ENCODE data around the gene TTLL11. TPM values are rescaled to one million over a fixed set of nuclear protein-coding genes. Genes with fewer than 3 reads are reported as not detected.

Gene TTLL11
- total and polyA plus RNA-seq, 4 donors: 3.6 to 7.8 (median 5.9) TPM

DNA sequence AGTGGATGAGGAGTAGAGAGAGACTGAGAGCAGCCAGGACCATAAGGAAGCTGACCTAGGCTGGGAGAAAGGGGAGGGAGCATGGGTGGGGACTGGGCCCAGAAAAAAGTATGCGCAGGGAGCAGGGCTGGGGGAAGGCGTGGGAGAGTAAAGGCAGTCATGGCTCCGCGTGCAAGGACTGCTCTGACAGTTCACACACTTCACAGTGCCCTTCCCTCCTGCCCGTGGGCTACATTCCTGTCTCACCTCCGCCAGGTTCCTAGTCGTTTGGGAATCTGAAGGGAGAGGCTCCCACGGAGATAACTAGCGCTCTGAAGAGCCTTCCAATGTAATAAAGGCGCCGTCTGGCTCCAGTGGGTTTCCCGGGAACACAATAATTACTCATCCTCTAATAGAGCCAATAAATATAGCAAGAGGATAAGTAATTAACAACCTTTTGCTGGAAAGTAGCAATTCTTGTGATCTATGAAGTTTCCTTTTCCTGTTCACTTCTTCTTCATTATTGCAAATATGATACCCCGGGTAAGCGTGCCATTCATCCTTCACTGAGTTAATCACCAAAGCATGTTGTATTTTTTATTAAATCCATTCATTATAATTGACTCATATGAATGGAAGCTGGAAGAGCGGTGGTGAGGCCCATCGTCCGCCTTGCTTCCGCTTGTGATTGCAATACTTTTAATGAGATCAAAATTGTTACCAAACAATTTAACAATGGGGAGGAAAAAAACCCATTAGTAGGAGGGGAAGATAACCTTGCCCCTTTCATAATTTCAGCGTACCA is 39.3 kb downstream of the TTLL11 start:
- Histone ChIP-seq H3K4me3 (no peak overlapping the region), H3K27ac (ENCODE audit: low read depth in 1 of 2, low read length in 1 of 2) (no peak overlapping the region), H3K9ac (ENCODE audit: insufficient read depth in 1 of 2, low read length in 2 of 2) (no peak overlapping the region), H3K9me3 (ENCODE audit: control insufficient read depth in 4 of 4, insufficient read depth in 3 of 4, low read length in 3 of 4) (no peaks in the 10 kb centered on the region), H3K4me1 (ENCODE audit: control insufficient read depth in 5 of 5, insufficient read depth in 5 of 5, low read length in 5 of 5) (peaks cover 0 to 3% (median 0%) of the 10 kb centered on the region in 5 donors), H3K27me3 (ENCODE audit: control insufficient read depth in 3 of 3, insufficient read depth in 3 of 3, low read length in 2 of 3) (no peaks in the 10 kb centered on the region), H3K36me3 (ENCODE audit: control insufficient read depth in 4 of 4, insufficient read depth in 4 of 4, low read length in 4 of 4) (no peaks in the 10 kb centered on the region)
- TF ChIP-seq, protein P1, sequence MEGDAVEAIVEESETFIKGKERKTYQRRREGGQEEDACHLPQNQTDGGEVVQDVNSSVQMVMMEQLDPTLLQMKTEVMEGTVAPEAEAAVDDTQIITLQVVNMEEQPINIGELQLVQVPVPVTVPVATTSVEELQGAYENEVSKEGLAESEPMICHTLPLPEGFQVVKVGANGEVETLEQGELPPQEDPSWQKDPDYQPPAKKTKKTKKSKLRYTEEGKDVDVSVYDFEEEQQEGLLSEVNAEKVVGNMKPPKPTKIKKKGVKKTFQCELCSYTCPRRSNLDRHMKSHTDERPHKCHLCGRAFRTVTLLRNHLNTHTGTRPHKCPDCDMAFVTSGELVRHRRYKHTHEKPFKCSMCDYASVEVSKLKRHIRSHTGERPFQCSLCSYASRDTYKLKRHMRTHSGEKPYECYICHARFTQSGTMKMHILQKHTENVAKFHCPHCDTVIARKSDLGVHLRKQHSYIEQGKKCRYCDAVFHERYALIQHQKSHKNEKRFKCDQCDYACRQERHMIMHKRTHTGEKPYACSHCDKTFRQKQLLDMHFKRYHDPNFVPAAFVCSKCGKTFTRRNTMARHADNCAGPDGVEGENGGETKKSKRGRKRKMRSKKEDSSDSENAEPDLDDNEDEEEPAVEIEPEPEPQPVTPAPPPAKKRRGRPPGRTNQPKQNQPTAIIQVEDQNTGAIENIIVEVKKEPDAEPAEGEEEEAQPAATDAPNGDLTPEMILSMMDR (IDR thresholded peaks at IDR 0.05; ENCODE audit: control extremely low read depth, extremely low read depth): no peak
- no peak for ATAC-seq (ENCODE audit: insufficient read depth, low FRiP score)
- DNase-seq: no peak
- WGBS, 2 donors: 83 to 88% methylated on average over 18 to 19 of the region's 19 CpGs

DNA sequence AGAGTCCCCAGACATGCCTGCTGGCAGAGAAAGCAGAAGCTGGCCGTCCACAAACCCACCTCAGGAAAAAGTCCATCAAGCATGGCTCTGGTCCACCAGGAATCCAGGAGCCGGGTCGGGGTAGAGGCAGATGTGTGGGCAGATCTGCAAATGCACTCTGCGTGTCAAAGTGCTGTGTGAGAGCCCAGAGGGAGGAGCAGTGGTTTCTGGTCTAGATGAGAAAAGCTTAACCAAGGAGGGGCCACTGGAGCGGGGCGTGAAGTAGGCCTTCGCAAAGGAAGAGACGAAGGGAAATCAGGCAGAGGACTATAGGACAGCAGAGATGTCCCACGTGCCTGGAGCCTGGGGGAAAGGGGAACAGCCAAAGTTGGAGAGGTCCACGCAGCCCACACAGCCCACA is 40.0 kb downstream of the TTLL11 start:
- H3K27ac ChIP-seq (ENCODE audit: low read depth in 1 of 2, low read length in 1 of 2): no peak overlapping the region

DNA sequence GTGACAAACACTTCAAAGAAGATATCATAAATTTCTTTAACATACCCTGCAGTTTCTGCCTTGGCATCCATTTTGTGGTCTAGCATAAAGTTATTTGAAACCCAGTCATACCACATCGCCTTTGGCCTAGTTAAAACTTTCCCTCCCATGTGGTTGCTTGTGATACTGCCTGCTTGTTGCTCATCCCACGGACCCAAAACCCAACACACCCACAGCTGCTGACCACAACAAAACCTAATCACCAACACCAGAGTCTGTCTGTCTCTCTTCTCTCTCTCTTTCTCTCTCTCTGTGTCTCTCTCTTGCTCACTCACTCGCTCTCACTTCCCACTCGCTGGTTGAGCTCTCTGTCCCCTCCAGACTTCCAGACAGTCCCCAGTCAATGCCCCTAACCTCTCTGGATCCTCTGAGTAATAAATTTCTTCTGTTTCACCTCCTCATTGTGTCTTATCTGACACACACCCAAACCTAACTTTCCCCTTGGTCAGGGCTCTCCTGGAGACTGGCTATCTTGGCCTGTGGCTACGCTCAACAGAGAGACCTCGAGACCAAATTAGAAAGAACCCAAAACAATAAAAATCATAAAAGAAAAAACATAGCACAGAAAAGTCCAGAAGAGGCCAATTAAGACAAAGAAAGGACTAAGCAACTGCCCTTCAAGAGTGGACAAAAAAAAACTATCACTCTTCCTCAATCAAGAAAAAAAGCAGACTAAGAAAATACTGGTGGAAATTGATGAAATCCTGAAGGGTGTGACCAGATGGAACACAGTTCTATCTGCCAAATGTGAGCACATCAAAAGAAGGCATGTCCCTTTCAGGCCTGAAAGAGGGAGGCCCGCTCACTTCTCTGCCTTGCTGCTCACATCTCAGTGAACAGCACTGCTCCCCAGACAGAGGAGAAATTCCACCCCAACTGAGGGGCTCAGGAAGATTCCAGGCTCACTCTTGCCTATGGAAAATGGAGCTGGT is 41.5 kb downstream of the TTLL11 start:
- Histone ChIP-seq H3K9me3 (ENCODE audit: control insufficient read depth in 4 of 4, insufficient read depth in 3 of 4, low read length in 3 of 4) (no peaks in the 10 kb centered on the region), H3K27me3 (ENCODE audit: control insufficient read depth in 3 of 3, insufficient read depth in 3 of 3, low read length in 2 of 3) (no peaks in the 10 kb centered on the region), H3K4me1 (ENCODE audit: control insufficient read depth in 5 of 5, insufficient read depth in 5 of 5, low read length in 5 of 5) (peaks cover 0 to 2% (median 0%) of the 10 kb centered on the region in 5 donors), H3K27ac (ENCODE audit: low read depth in 1 of 2, low read length in 1 of 2) (no peak overlapping the region), H3K9ac (ENCODE audit: insufficient read depth in 1 of 2, low read length in 2 of 2) (no peak overlapping the region), H3K4me3 (no peak overlapping the region), H3K36me3 (ENCODE audit: control insufficient read depth in 4 of 4, insufficient read depth in 4 of 4, low read length in 4 of 4) (no peaks in the 10 kb centered on the region)
- TF ChIP-seq, protein P1 (IDR thresholded peaks at IDR 0.05; ENCODE audit: control extremely low read depth, extremely low read depth): no peak
- ATAC-seq (ENCODE audit: insufficient read depth, low FRiP score) (no peak), DNase-seq (peak in 1 of 3 donors; percentile 15)
- 85 to 88% methylated on average over 7 of the region's 7 CpGs for WGBS, 2 donors

More for the DNA sequence above, 40.0 kb downstream of the TTLL11 start:
- DNase-seq: no peak
- WGBS, 2 donors: 80 to 84% methylated on average over 10 of the region's 10 CpGs
- TF ChIP-seq, protein P1 (IDR thresholded peaks at IDR 0.05; ENCODE audit: control extremely low read depth, extremely low read depth): no peak
- no peak overlapping the region for H3K4me3 ChIP-seq
- no peak for ATAC-seq (ENCODE audit: insufficient read depth, low FRiP score)
- no peaks in the 10 kb centered on the region for H3K27me3 ChIP-seq (ENCODE audit: control insufficient read depth in 3 of 3, insufficient read depth in 3 of 3, low read length in 2 of 3)
- no peaks in the 10 kb centered on the region for H3K9me3 ChIP-seq (ENCODE audit: control insufficient read depth in 4 of 4, insufficient read depth in 3 of 4, low read length in 3 of 4)
- no peaks in the 10 kb centered on the region for H3K36me3 ChIP-seq (ENCODE audit: control insufficient read depth in 4 of 4, insufficient read depth in 4 of 4, low read length in 4 of 4)
- H3K9ac ChIP-seq (ENCODE audit: insufficient read depth in 1 of 2, low read length in 2 of 2): no peak overlapping the region
- peaks cover 0 to 2% (median 0%) of the 10 kb centered on the region in 5 donors for H3K4me1 ChIP-seq (ENCODE audit: control insufficient read depth in 5 of 5, insufficient read depth in 5 of 5, low read length in 5 of 5)
